ENCODE results near the gene BOD1L1.

BOD1L1 gene

GRCh38 chr4:13558881-13559280, 68.6 kb downstream of the BOD1L1 start:
- no peak for DNase-seq (ENCODE audit: low read depth)

DNA sequence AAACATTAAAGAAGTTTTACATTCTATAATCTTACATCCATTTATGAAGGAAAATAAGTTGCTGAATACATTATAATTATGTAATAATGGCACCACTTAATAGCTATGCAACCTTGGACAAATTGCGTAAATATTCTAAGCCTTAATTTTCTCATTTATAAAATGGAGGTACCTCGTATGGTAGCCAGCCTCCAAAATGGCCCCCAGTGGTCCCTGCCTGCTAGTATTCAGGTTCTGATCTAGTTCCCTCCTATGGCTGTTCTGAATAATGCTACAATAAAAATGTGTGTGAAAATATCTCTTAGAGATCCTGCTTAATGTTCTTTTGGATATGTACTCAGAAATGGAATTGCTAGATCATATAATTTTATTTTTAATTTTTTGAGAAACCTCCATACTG, 72.2 kb downstream of the BOD1L1 start:
- DNase-seq (ENCODE audit: low read depth), result no peak

GRCh38 chr4:13553081-13553480, 74.4 kb downstream of the BOD1L1 start:
- no peak for DNase-seq (ENCODE audit: low read depth)

GRCh38 chr4:13548984-13549546, 78.5 kb downstream of the BOD1L1 start:
- peak; percentile 86 for DNase-seq (ENCODE audit: low read depth)

DNA sequence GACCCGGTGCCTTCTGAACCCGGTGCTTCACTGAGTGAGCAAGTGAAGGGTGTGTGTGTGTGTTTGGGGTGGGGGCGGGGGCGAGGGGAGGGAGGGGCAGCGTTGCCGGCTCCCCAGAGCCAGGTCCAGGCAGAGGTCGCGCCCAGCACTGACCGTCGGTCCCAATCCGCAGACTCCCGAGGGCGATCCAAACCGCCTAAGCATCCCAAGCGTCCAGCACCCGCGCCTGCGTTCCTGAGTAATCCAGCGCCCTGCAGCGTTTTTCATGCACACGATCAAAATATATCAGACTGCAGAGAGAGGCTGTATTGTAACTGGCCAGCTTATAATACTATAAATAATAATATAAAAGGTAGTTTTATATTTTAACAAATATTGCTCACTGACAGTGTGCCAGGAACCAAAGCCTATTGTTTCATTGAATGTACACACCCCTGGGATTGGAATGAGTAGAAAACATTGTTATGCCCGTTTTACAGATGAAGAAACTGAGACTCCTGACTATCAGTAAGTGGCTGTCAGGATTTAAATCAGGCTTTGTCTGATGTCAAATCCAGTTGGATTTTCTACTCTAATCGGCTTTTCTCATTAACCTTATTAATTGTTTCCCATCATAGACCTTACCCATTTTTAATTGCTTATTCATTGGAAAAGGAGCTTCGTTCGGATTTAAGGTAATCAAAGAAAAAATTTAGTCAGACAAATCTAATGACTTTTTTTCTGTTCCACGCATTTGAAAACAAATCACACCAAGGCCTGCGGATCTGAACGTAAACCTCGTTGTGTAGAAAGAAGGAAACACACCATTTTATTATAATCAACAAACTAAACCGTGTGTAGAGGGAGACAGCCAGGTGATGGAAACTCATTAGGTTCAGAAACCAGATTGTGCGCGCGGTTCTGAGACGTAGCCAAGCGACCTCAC, 79.2 kb downstream of the BOD1L1 start:
- DNase-seq (ENCODE audit: low read depth), result no peak

GRCh38 chr4:13547485-13548041, 80.0 kb downstream of the BOD1L1 start:
- no peak for DNase-seq (ENCODE audit: low read depth)

DNA sequence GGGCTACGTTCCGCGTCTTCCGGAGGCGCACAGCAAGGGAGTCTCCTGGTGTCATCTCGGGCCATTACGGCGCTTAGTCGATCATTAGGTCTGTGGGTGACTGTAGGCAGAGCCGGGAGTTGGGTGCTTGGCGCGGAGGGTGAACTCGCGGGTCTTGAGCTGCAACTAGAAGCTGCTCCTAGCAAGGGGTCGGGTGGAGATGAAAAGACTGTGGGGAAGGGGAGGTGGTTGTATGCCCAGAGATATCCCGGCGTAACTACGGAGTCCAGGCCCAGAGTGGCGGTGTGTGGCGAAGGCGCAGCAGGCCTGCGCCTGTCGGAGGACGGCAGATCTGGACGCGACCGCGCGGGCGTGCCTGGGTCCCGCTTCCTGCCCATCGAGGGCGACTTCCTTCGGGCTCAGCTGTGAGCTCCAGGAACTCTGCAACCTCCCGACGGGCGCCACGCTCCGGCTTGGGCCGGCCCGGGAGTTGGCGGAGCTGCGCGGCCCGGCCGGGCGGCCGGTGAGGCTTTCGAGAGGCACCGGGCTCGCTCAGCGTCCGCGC, 80.5 kb downstream of the BOD1L1 start:
- no peak for DNase-seq (ENCODE audit: low read depth)

DNA sequence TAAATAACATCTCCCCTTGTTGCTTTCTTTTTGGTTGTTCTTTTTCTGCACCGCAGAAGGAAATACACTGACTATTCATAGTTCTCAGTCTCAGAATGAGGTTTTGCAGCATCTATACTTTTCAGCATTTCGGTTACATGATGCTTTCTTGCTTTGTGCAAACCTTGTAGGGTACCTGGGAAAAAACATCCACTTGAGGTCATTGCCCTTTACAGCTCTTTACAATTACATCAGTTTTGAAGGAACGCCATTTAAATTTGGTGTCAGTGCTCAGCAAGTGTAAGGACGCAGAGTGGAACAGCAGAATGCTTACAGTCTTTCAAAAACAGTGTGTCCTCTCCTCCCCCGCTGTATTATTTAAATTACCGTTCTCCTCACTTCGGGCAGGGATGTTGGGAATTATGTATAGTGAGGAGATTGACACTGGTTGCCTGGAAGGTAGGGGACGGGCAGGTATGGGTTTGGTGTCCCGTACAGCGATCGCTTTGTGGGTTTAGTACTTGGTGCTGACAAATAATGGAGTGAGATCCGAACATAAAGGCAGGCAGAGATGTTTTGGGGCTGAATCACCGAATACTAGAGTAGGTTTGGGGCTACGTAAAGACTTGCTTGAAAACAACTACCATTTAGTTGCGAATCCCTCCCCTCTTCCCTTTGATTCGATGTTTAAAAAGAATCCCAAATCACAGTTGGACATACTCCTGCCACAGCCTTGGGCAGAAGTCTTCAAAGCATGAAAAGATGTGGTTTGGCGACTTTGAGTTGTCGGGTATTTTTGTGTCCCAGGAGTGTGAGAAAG, 81.2 kb downstream of the BOD1L1 start:
- no peak for DNase-seq (ENCODE audit: low read depth)

DNA sequence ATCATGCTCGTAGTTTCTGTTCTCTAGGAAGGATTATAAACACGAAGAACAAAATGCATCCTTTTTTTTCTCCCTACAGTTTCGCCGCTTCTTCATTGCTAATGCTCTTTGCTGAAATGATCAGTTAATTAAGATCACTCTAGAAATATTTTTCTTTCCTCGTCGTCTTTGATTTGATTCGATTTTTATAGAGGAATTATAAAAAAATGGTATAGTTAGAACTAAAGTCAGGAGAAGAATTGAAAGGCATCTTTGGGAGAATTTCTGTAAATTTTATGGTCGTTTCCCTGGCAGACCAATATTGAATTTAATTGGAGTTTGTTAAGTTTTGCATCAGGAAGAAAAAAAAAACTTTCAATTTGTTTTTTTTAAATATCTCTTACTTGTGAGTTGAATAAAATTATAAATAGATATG, 82.1 kb downstream of the BOD1L1 start:
- no peak for DNase-seq (ENCODE audit: low read depth)

GRCh38 chr4:13544606-13545393, 82.7 kb downstream of the BOD1L1 start:
- DNase-seq (ENCODE audit: low read depth), result no peak

- no peak for DNase-seq (ENCODE audit: low read depth)
Measured at GRCh38 chr4:13543839-13544605, 83.5 kb downstream of the BOD1L1 start, which contains the start of gene NKX3-2. TSS of gene NKX3-2 (minus strand) at chr4:13544508. CDS start at chr4:13544414, 94 bp downstream.

DNA sequence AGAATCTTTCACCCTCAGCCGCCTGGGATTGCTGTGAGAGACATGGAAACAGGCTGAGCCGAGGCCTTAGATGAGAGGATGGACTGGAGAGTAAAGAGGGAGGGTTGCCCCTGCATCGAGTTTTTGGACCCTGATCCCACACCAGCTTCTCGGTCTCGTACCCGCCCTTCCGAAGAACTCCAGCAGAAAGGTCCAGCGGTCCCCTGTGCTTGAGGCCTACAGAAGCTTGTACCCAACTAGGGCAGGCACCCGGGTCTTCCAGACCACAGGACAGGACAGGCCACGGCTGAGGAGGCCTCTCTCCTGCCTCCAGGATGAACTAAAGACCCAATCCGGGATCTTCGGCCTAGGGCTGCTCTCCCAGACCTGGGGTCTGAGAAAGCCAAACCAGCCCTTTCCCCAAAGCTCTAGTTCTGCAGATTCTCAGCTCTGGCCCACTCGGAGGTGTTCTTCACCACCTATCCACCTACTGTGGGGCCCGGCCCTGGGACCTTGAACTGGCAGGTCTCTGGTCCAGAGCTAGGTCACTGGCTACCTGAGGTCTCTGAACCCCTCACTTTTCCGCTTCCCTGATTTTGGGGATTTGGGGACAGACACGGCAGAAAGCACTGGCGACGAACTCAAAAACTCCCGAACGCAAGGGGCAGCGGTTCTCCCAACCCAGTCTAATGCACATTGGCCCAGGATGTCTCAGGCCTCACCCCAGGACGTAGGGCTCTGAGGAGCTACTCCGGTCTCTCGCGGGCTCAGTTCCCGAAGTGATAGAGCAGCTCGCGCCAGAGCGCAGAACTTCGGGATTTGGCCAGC, 84.3 kb downstream of the BOD1L1 start:
- DNase-seq (ENCODE audit: low read depth), result no peak

DNA sequence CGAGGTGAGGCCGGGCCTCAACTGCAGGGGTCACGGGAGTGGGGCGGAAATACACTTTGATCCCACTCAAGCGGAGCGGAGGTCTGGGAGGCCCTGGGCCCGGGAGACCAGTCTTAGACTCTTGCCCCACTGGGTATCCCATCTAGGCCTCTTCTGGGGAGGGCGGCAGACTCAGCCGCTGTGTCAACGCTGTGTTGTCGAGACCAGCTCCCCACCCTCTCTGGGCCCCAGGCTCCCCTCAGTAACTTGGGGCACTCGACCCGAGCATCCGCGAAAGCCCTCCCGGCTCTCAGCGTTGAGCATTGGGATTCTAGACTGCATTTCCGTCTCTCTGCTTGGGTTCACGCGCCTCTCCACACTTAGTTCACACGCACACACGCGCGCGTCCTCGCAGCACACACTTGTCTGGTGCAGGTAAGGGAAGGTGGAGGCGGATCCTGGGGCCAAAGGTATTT, 84.9 kb downstream of the BOD1L1 start:
- no peak for DNase-seq (ENCODE audit: low read depth)

DNA sequence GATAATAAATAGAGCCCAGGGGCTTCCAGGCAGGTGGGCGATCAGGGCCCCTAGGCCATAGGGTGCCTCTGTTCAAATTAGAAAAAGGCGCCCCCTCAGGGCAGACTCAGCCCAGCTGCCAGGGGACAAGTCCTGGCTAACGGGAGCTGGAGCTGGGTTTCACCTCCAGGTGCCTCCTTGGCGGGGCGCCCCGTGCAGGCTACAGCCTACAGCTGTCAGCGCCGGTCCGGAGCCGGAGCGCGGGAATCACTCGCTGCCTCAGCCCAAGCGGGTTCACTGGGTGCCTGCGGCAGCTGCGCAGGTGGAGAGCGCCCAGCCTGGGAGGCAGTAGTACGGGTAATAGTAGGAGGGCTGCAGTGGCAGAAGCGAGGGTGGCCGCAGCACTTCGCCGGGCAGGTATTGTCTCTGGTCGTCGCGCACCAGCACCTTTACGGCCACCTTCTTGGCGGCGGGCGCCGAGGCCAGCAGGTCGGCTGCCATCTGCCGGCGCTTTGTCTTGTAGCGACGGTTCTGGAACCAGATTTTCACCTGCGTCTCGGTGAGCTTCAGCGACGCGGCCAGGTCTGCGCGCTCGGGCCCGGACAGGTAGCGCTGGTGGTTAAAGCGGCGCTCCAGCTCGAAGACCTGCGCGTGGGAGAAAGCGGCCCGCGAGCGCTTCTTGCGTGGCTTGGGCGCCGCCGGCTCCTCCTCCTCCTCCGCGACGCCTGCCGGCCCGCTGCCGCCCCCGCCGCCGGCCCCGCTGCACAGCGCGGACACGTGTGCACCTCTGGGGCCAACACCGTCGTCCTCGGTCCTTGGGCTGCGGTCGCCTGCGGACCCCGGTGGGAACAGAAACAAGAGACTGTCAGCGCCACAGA, 85.6 kb downstream of the BOD1L1 start:
- DNase-seq (ENCODE audit: low read depth), result no peak

- DNase-seq (ENCODE audit: low read depth), result no peak
Measured at GRCh38 chr4:13541176-13541604, 86.3 kb downstream of the BOD1L1 start.

- DNase-seq (ENCODE audit: low read depth), result no peak
Measured at GRCh38 chr4:13540446-13541175, 86.9 kb downstream of the BOD1L1 start.

DNA sequence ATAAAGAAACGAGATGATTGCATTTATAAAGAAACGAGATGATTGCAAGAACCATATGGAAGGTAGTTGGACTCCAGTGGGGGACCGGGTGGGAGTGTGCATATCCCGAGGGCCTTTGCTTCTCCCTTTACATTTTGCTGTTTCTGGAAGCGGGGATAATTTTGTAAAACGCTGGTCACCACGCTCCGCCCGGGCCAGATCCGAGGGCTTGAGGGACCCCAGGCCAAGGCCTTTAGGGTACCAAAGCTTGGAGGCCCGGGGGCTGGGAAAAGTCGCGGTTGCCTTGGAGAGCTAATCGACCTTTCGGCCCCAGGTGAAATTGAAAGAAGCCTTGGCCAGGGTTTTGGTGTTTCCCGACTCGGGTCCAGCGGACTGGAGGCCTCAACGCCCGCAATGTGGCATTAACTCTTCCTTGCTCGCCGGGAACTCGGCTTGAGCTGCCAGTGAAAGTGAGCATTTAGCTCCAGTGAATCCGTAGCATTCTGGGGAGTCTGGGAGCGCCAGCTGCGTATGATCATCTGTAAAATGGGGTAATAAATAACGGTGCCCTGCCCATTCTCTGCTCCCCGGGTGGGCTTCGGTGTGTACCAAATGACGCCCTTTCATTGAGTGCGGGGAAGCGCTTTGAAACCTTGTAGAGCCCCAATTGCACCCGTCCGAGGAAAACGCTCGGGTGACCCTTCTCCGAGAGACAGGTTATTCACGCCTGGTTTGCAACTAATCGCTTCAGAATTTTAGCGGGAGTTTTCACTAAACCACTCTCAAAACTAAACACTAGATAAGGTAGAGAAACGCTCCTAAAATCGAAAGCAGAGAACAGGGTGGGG, 87.7 kb downstream of the BOD1L1 start:
- no peak for DNase-seq (ENCODE audit: low read depth)
